ENCODE measurements around the gene STOX2. TPM values are rescaled to one million over a fixed set of nuclear protein-coding genes. Genes with fewer than 3 reads are reported as not detected.

The STOX2 gene
- total RNA-seq, 1 donor, result 1.5 TPM

DNA sequence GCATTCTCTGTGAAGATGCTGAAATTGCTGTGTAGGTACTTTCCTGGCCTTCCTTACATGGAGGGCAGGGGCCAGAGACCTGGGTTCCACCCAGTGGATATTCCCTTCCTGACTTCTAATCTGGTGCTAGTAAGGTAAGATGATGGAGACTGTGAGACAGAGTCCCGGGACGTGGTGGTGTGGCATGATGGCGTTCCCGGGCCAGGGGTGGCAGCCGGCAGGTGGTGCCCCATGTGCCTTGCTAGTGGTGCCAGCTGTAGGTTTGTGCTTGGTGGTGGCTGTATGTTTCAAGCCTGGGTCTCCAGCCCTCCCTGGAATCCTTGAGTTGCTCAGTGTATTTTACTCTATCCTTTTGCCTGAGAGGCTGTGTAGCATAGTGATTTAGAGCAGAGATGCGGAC lies 10.9 kb downstream of the STOX2 start:
- no peak for DNase-seq (ENCODE audit: low read depth)
- TF ChIP-seq, protein P1, sequence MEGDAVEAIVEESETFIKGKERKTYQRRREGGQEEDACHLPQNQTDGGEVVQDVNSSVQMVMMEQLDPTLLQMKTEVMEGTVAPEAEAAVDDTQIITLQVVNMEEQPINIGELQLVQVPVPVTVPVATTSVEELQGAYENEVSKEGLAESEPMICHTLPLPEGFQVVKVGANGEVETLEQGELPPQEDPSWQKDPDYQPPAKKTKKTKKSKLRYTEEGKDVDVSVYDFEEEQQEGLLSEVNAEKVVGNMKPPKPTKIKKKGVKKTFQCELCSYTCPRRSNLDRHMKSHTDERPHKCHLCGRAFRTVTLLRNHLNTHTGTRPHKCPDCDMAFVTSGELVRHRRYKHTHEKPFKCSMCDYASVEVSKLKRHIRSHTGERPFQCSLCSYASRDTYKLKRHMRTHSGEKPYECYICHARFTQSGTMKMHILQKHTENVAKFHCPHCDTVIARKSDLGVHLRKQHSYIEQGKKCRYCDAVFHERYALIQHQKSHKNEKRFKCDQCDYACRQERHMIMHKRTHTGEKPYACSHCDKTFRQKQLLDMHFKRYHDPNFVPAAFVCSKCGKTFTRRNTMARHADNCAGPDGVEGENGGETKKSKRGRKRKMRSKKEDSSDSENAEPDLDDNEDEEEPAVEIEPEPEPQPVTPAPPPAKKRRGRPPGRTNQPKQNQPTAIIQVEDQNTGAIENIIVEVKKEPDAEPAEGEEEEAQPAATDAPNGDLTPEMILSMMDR (IDR thresholded peaks at IDR 0.05; ENCODE audit: insufficient read depth, low read length), result no peak
- no peak overlapping the region for H3K4me3 ChIP-seq (ENCODE audit: low read depth, low read length)

DNA sequence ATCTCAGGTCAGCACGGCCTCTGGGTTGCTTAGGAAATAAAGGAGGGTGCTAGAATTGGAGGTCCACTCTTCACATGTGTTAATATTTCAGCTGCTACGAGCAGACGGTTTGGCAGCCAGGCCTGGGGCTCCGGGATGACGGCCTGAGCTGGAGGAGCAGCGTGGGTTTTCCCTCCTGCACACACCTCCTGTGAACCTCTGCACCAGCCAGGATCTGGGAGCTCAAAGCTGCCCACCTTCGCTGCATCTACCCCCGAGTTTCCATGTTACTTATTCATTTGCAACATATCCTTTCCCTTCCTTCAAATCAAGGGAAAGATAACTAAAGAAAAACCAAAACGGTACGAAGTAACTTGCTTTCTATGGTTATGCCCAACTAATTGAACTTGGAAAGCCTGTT lies 13.6 kb downstream of the STOX2 start:
- TF ChIP-seq, protein P1 (IDR thresholded peaks at IDR 0.05; ENCODE audit: insufficient read depth, low read length), result no peak
- DNase-seq (ENCODE audit: low read depth), result no peak
- H3K4me3 ChIP-seq (ENCODE audit: low read depth, low read length), result no peak overlapping the region

- TF ChIP-seq, protein P1 (IDR thresholded peaks at IDR 0.05; ENCODE audit: insufficient read depth, low read length), result no peak
- no peak overlapping the region for H3K4me3 ChIP-seq (ENCODE audit: low read depth, low read length)
- DNase-seq (ENCODE audit: low read depth), result no peak
Measured at GRCh38 chr4:183919141-183919540, 14.0 kb downstream of the STOX2 start.

GRCh38 chr4:183920512-183920911 lies 15.4 kb downstream of the STOX2 start:
- DNase-seq (ENCODE audit: low read depth), result no peak
- H3K4me3 ChIP-seq (ENCODE audit: low read depth, low read length), result no peak overlapping the region
- TF ChIP-seq, protein P1 (IDR thresholded peaks at IDR 0.05; ENCODE audit: insufficient read depth, low read length), result no peak

DNA sequence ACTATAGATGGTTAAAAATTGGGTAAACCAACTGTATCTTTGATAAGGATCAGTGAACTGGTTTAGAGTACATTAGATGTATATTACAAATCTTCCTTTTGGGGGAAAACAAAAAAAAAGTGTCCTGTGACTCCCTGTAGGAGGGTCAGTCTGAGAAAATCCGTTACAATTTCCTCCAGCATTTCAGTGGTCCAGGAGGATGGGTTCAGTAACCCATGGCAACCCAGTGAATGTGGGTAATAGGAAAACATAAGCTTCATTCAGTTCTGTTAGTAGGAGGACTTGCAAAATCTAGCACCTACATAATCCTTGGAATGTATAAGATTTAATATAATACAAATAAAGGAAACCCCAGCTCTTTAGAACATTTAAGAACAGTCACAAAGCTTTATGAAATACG lies 16.2 kb downstream of the STOX2 start:
- no peak for DNase-seq (ENCODE audit: low read depth)
- TF ChIP-seq, protein P1 (IDR thresholded peaks at IDR 0.05; ENCODE audit: insufficient read depth, low read length), result no peak
- no peak overlapping the region for H3K4me3 ChIP-seq (ENCODE audit: low read depth, low read length)

DNA sequence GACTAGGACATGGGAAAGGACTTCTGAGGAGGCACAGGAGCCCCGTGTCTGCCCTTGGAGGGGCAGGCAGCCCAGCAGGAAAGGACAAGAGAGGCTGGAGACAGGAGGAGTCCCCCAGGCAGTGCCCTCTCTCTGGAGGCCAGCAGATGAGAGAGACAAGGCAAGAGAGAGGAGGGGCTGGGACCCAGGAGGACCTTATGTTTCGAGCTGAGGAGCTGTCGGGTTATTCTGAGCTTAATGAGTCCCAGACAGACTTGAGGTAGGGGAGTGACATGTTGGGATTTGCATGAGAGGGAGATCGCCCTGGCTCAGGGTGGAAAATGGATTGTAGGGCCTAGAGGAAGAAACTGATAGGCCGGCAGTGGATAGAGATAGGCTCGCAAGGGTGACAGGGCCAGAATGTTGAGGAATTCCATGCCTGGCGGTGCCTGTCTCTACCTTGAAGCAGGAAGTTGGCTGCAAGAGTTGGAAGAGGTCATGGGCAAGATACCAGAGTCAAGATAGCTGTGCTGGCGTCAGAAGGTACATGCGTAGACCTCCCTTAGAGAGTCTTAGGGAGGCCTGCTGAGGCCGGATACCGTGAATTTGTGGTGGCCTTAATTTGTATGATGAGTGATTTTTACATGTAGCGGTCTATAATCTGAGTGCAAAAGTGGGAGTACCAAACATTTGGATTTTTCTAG lies 19.4 kb downstream of the STOX2 start:
- TF ChIP-seq, protein P1 (IDR thresholded peaks at IDR 0.05; ENCODE audit: insufficient read depth, low read length), result no peak
- H3K4me3 ChIP-seq (ENCODE audit: low read depth, low read length), result no peak overlapping the region
- no peak for DNase-seq (ENCODE audit: low read depth)

DNA sequence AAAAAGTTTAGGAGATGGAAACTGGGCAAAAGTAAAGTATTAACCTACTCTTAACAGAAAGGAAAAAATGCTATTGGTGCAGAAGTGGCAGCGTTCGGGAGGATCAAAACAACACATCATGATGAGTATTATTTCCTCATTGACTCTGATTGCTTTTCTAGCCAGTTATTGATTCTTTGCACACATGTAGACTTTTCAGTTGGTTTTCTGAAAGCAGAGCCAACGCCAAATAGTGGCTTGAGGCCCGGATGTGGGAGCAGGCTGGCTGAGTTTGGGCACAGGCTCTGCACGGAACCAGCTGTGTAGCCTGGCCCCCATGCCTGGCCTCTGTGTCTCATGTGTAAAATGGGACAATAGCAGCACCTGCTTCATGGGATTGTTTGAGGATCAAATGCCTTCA lies 21.8 kb downstream of the STOX2 start:
- H3K4me3 ChIP-seq (ENCODE audit: low read depth, low read length), result no peak overlapping the region
- TF ChIP-seq, protein P1 (IDR thresholded peaks at IDR 0.05; ENCODE audit: insufficient read depth, low read length), result no peak
- no peak for DNase-seq (ENCODE audit: low read depth)
